ENCODE data around the gene KRAS. TPM values are rescaled to one million over a fixed set of nuclear protein-coding genes. Genes with fewer than 3 reads are reported as not detected.
"Not testable (repeated sequence)": the region's sequence is repeated elsewhere in the genome, so short reads cannot be mapped to it uniquely, and the experiment has no call there.

KRAS gene
- 7.4 and 8.9 TPM in 2 replicates for total RNA-seq (2014; rRNA removed; shearing (Covaris generic))

GRCh38 chr12:25250744-25251730 lies at the start of gene KRAS:
TSS of gene KRAS (minus strand) at chr12:25250929.
- DNase-seq (ENCODE audit: low read depth), result peak; percentile 95

GRCh38 chr12:25296381-25296780 lies 45.7 kb upstream of the KRAS start:
- no peak for DNase-seq (ENCODE audit: low read depth)

GRCh38 chr12:25295361-25295760 lies 44.6 kb upstream of the KRAS start:
- no peak for DNase-seq (ENCODE audit: low read depth)

- no peak for DNase-seq (ENCODE audit: low read depth)
These were observed 42.9 kb upstream of the KRAS start for GRCh38 chr12:25293653-25294052.

- DNase-seq (ENCODE audit: low read depth), result not testable (repeated sequence)
These were observed 42.1 kb upstream of the KRAS start for GRCh38 chr12:25292810-25293221.

- DNase-seq (ENCODE audit: low read depth), result no peak
These were observed 36.9 kb upstream of the KRAS start for GRCh38 chr12:25287610-25288009.

GRCh38 chr12:25286837-25287236 lies 36.1 kb upstream of the KRAS start:
- DNase-seq (ENCODE audit: low read depth), result no peak

GRCh38 chr12:25284024-25284423 lies 33.3 kb upstream of the KRAS start:
- no peak for DNase-seq (ENCODE audit: low read depth)

GRCh38 chr12:25283006-25283405 lies 32.3 kb upstream of the KRAS start:
- no peak for DNase-seq (ENCODE audit: low read depth)

GRCh38 chr12:25280082-25280481 lies 29.4 kb upstream of the KRAS start:
- DNase-seq (ENCODE audit: low read depth), result no peak

- DNase-seq (ENCODE audit: low read depth), result no peak
These were observed 27.5 kb upstream of the KRAS start for GRCh38 chr12:25278269-25278668.

- DNase-seq (ENCODE audit: low read depth), result peak; percentile 86
These were observed 25.6 kb upstream of the KRAS start for GRCh38 chr12:25276199-25276937.

GRCh38 chr12:25271486-25272098 lies 20.9 kb upstream of the KRAS start:
- DNase-seq (ENCODE audit: low read depth), result no peak

- no peak for DNase-seq (ENCODE audit: low read depth)
These were observed 19.0 kb upstream of the KRAS start for GRCh38 chr12:25269701-25270100.

- no peak for DNase-seq (ENCODE audit: low read depth)
These were observed 15.8 kb upstream of the KRAS start for GRCh38 chr12:25266497-25266896.

- DNase-seq (ENCODE audit: low read depth), result no peak
These were observed 14.1 kb upstream of the KRAS start for GRCh38 chr12:25264862-25265261.

GRCh38 chr12:25264114-25264513 lies 13.4 kb upstream of the KRAS start:
- DNase-seq (ENCODE audit: low read depth), result no peak

- no peak for DNase-seq (ENCODE audit: low read depth)
These were observed 12.9 kb upstream of the KRAS start for GRCh38 chr12:25263594-25263993.

GRCh38 chr12:25262389-25263074 lies 11.8 kb upstream of the KRAS start:
- no peak for DNase-seq (ENCODE audit: low read depth)

GRCh38 chr12:25257590-25258324 lies 7.0 kb upstream of the KRAS start:
- no peak for DNase-seq (ENCODE audit: low read depth)

- no peak for DNase-seq (ENCODE audit: low read depth)
These were observed 6.1 kb upstream of the KRAS start for GRCh38 chr12:25256826-25257225.
